KMS-11 (cell line): ENCODE measurements around the gene SPP2.

Experiments used
- H2AFZ ChIP-seq: fragments of 200-600 bp; sonication (generic); 2 replicates; pipeline ENCODE4 v1.6.1; 2016; ENCODE audit warnings: antibody characterized with exemption, mixed run types, low read depth
- H3K27ac ChIP-seq: fragments of 200-600 bp; sonication (generic); 2 replicates; pipeline ENCODE4 v1.6.1; 2016; ENCODE audit warnings: mild to moderate bottlenecking, mixed run types
- H3K27me3 ChIP-seq: fragments of 200-600 bp; sonication (generic); 2 replicates; pipeline ENCODE4 v1.6.1; 2017; ENCODE audit warnings: mild to moderate bottlenecking, low read depth, mixed run types, moderate library complexity; ENCODE audit not compliant: insufficient read depth
- H3K36me3 ChIP-seq: fragments of 200-600 bp; sonication (generic); 2 replicates; pipeline ENCODE4 v1.6.1; 2017; ENCODE audit warnings: mild to moderate bottlenecking, mixed run types; ENCODE audit not compliant: insufficient read depth
- H3K4me1 ChIP-seq: fragments of 200-600 bp; sonication (generic); 2 replicates; pipeline ENCODE4 v1.6.1; 2016; ENCODE audit warnings: mild to moderate bottlenecking, low read depth, mixed run types; ENCODE audit not compliant: poor library complexity, severe bottlenecking
- H3K4me2 ChIP-seq: fragments of 200-600 bp; sonication (generic); 2 replicates; pipeline ENCODE4 v1.7.0; 2016; ENCODE audit warnings: mild to moderate bottlenecking, mixed run types
- H3K4me3 ChIP-seq: fragments of 200-600 bp; sonication (generic); IDR thresholded peaks from 2 replicates; pipeline ENCODE4 v1.6.1; 2017; ENCODE audit warnings: low read depth, low read length, mixed read lengths; ENCODE audit not compliant: insufficient read depth
- H3K79me2 ChIP-seq: fragments of 200-600 bp; sonication (generic); 2 replicates; pipeline ENCODE4 v1.6.1; 2016; ENCODE audit warnings: low read depth, mixed run types; ENCODE audit not compliant: insufficient read depth
- H3K9ac ChIP-seq: fragments of 200-600 bp; sonication (generic); 2 replicates; pipeline ENCODE4 v1.6.1; 2016; ENCODE audit warnings: mild to moderate bottlenecking, mixed run types
- H4K20me1 ChIP-seq: fragments of 200-600 bp; sonication (generic); 2 replicates; pipeline ENCODE4 v1.6.1; 2016; ENCODE audit warnings: mild to moderate bottlenecking, mixed run types; ENCODE audit not compliant: insufficient read depth
- TF ChIP-seq, protein P1 (sequence below): fragments of 200-600 bp; sonication (generic); conservative IDR thresholded peaks from 2 replicates; pipeline ENCODE4 v1.6.1; 2017; ENCODE audit warnings: low read depth, mild to moderate bottlenecking, antibody characterized with exemption, low read length, moderate library complexity, mixed read lengths

The SPP2 gene

GRCh38 chr2:234074751-234075517 lies 24.4 kb downstream of the SPP2 start:
- TF ChIP-seq, protein P1, sequence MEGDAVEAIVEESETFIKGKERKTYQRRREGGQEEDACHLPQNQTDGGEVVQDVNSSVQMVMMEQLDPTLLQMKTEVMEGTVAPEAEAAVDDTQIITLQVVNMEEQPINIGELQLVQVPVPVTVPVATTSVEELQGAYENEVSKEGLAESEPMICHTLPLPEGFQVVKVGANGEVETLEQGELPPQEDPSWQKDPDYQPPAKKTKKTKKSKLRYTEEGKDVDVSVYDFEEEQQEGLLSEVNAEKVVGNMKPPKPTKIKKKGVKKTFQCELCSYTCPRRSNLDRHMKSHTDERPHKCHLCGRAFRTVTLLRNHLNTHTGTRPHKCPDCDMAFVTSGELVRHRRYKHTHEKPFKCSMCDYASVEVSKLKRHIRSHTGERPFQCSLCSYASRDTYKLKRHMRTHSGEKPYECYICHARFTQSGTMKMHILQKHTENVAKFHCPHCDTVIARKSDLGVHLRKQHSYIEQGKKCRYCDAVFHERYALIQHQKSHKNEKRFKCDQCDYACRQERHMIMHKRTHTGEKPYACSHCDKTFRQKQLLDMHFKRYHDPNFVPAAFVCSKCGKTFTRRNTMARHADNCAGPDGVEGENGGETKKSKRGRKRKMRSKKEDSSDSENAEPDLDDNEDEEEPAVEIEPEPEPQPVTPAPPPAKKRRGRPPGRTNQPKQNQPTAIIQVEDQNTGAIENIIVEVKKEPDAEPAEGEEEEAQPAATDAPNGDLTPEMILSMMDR: no peak
- H2AFZ ChIP-seq: no peak overlapping the region
- H3K4me3 ChIP-seq: no peak overlapping the region
- H3K36me3 ChIP-seq: no peaks in the 10 kb centered on the region
- H3K27ac ChIP-seq: no peak overlapping the region
- no peaks in the 10 kb centered on the region for H3K79me2 ChIP-seq
- no peaks in the 10 kb centered on the region for H4K20me1 ChIP-seq
- H3K9ac ChIP-seq: no peak overlapping the region
- no peak overlapping the region for H3K4me2 ChIP-seq
- H3K27me3 ChIP-seq: no peaks in the 10 kb centered on the region
- no peaks in the 10 kb centered on the region for H3K4me1 ChIP-seq

- no peak overlapping the region for H3K27ac ChIP-seq
- no peak overlapping the region for H2AFZ ChIP-seq
- no peaks in the 10 kb centered on the region for H3K36me3 ChIP-seq
- TF ChIP-seq, protein P1: no peak
- no peaks in the 10 kb centered on the region for H3K27me3 ChIP-seq
- H3K79me2 ChIP-seq: no peaks in the 10 kb centered on the region
- no peak overlapping the region for H3K9ac ChIP-seq
- H3K4me3 ChIP-seq: no peak overlapping the region
- no peaks in the 10 kb centered on the region for H4K20me1 ChIP-seq
- no peak overlapping the region for H3K4me2 ChIP-seq
- no peaks in the 10 kb centered on the region for H3K4me1 ChIP-seq
These were observed 25.0 kb downstream of the SPP2 start for GRCh38 chr2:234075518-234075915.

DNA sequence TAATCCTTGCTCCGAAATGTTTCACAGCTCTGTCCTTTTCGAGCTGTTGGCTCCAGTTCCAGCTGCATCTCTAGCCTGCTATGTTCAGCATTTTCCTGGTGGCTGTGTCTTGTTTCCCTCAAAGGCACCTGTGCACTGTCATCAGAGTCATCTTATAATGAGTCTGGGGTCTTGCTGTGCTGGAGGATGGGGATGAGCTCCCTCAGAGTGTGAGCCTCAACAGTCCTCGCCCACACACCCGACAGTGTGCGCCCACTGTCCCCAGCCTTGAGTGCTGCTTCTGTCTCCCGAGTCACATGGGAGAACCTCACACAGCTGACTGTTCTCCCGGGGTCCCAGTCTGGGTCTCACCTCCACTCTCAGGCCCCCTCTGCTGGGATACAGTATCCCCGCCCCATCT lies 25.4 kb downstream of the SPP2 start:
- no peaks in the 10 kb centered on the region for H3K36me3 ChIP-seq
- no peak overlapping the region for H3K4me3 ChIP-seq
- no peak overlapping the region for H3K27ac ChIP-seq
- H3K79me2 ChIP-seq: no peaks in the 10 kb centered on the region
- no peaks in the 10 kb centered on the region for H3K27me3 ChIP-seq
- H4K20me1 ChIP-seq: no peaks in the 10 kb centered on the region
- no peak overlapping the region for H2AFZ ChIP-seq
- no peak overlapping the region for H3K4me2 ChIP-seq
- TF ChIP-seq, protein P1: no peak
- H3K9ac ChIP-seq: no peak overlapping the region
- no peaks in the 10 kb centered on the region for H3K4me1 ChIP-seq

GRCh38 chr2:234076451-234076850 lies 25.9 kb downstream of the SPP2 start:
- Histone ChIP-seq H3K27ac (no peak overlapping the region), H3K4me3 (no peak overlapping the region), H3K4me2 (no peak overlapping the region), H4K20me1 (no peaks in the 10 kb centered on the region), H3K36me3 (no peaks in the 10 kb centered on the region), H3K27me3 (no peaks in the 10 kb centered on the region), H3K9ac (no peak overlapping the region), H3K79me2 (no peaks in the 10 kb centered on the region), H2AFZ (no peak overlapping the region), H3K4me1 (no peaks in the 10 kb centered on the region)
- TF ChIP-seq, protein P1: no peak
